ENCODE results near the gene PACS2. TPM values are rescaled to one million over a fixed set of nuclear protein-coding genes. Genes with fewer than 3 reads are reported as not detected.
A peak's percentile ranks its signal among the peaks of the same experiment; 100 is the strongest.

The PACS2 gene
- total RNA-seq, 2 experiments from 2014 or later, result 28.3 to 29.9 TPM

GRCh38 chr14:105346876-105347586 lies 32.5 kb downstream of the PACS2 start:
- no peak overlapping the region for H3K27ac Mint-ChIP-seq
- H3K4me1 Mint-ChIP-seq, result peaks cover under 1% of the 10 kb centered on the region
- CTCF ChIA-PET, result no interaction called here
- POLR2A ChIA-PET, result no interaction called here
- peaks cover 6% of the 10 kb centered on the region for H3K9me3 Mint-ChIP-seq
- no peaks in the 10 kb centered on the region for H3K27me3 Mint-ChIP-seq
- no peak overlapping the region for H3K4me3 Mint-ChIP-seq
- no peaks in the 10 kb centered on the region for H3K36me3 Mint-ChIP-seq (ENCODE audit: low read depth)
- no peak for DNase-seq

DNA sequence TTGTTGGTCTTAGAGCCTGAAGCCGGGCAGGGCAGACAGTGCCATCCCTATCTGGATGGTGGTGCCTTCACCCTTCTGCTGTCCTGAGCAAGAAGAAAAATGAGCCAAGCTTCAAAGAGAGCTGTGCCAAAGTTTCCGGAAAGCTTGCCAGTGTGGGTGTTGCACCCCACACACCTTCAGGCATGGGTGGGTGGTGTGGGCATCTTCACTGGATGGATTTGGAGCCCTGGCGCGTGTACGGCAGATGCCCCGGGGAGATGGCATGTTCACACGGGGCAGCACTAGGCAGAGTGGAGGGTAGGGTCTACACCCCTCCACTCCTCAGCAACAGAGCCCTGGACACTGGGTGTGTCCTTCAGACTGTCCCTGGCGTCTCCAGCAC lies 33.0 kb downstream of the PACS2 start:
- Mint-ChIP-seq H3K4me1 (peaks cover 1% of the 10 kb centered on the region), H3K27me3 (no peaks in the 10 kb centered on the region), H3K9me3 (peaks cover 6% of the 10 kb centered on the region), H3K4me3 (no peak overlapping the region), H3K36me3 (ENCODE audit: low read depth) (no peaks in the 10 kb centered on the region), H3K27ac (no peak overlapping the region)
- ChIA-PET POLR2A (no interaction called here), CTCF (no interaction called here)
- DNase-seq, result no peak

- ChIA-PET CTCF (no interaction called here), POLR2A (no interaction called here)
- Mint-ChIP-seq H3K4me3 (no peak overlapping the region), H3K4me1 (peaks cover 1% of the 10 kb centered on the region), H3K27me3 (no peaks in the 10 kb centered on the region), H3K36me3 (ENCODE audit: low read depth) (no peaks in the 10 kb centered on the region), H3K9me3 (peaks cover 6% of the 10 kb centered on the region), H3K27ac (no peak overlapping the region)
- no peak for DNase-seq
Measured at GRCh38 chr14:105348169-105348944, 33.8 kb downstream of the PACS2 start.

DNA sequence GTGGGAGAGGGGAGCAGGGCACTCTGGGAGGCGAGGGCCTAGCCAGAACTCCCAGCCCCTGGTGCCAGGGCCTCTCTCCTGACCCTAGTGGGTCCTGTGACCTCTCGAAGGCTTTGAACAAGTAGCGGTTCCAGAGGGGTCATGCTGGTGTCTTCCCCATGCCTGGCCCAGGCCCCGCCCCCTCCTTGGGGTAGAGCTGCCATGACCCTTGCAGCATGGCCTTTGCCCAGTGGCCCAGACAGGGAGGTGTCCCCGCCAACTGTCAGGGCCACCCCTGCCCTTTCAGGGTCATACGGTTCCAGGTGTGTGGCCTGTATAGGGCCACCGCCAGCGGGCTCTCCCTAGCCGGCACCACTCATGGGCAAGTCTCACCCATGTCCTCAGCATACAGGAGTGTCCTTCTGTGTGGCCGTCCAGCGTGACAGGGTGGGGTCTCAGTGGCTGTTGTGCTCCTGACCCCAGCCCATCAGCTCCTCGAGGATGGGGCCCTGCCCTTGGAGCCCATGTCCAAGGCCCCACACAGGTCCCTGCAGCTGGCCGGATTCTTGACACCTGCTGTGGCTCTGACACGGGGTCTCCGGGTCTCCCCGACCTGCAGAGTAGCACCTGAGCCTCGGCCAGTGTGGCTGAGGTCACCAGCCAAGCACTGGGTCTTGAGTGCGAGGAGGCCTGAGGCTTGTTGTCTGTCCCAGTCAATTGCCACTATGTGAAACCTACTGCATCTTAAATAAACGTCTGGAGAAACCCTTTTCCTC lies 34.6 kb downstream of the PACS2 start:
- ChIA-PET CTCF (no interaction called here), POLR2A (no interaction called here)
- Mint-ChIP-seq H3K4me1 (peaks cover 1% of the 10 kb centered on the region), H3K27me3 (no peaks in the 10 kb centered on the region), H3K4me3 (no peak overlapping the region), H3K36me3 (ENCODE audit: low read depth) (no peaks in the 10 kb centered on the region), H3K27ac (no peak overlapping the region), H3K9me3 (peaks cover 6% of the 10 kb centered on the region)
- no peak for DNase-seq

GRCh38 chr14:105349992-105350391 lies 35.4 kb downstream of the PACS2 start:
- no peak for DNase-seq
- H3K4me1 Mint-ChIP-seq, result peaks cover 1% of the 10 kb centered on the region
- no peak overlapping the region for H3K27ac Mint-ChIP-seq
- no peaks in the 10 kb centered on the region for H3K27me3 Mint-ChIP-seq
- H3K36me3 Mint-ChIP-seq (ENCODE audit: low read depth), result no peaks in the 10 kb centered on the region
- CTCF ChIA-PET, result no interaction called here
- POLR2A ChIA-PET, result no interaction called here
- peaks cover 6% of the 10 kb centered on the region for H3K9me3 Mint-ChIP-seq
- no peak overlapping the region for H3K4me3 Mint-ChIP-seq

DNA sequence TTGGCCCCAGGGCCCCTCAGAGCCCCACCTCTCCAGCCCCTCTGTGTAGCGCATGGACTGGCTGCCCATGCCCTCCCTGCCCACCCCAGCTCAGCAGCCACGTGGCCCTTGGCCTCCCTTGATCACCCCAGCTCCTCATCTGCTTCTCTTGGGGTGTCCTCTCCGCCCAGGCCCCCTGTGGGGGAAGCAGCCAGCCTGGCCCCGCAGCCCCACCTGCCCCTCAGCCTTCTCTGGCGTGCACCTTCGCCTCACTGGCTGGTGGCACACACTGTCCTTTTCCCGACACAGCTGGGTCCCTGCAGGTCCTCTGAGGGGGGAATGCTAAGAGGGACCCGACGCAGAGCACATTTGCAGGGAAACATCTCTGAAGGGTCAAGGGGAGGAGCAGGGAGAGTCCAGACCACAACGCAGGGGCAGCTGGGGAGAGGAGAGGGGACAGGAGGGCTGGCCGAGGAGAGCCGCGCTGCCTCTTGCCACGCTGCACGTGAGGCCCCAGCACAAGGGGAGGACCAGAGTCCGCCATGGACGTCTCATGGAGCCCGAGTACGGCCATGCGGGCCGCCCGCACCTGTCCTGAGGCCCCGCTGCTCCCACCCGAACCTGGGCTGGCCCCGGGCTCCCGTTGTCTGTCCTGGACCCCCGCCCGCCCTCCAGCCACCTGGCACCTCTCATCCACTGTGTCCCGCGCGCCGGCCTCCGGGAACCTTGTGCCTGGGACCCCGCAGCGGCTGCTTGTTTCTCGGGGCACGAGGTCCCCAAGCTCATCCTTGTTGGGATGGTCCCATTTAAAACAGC lies 36.1 kb downstream of the PACS2 start:
- POLR2A ChIA-PET, result no interaction called here
- Mint-ChIP-seq H3K27me3 (no peaks in the 10 kb centered on the region), H3K27ac (no peak overlapping the region), H3K9me3 (peaks cover 1% of the 10 kb centered on the region), H3K4me3 (no peak overlapping the region), H3K36me3 (ENCODE audit: low read depth) (no peaks in the 10 kb centered on the region), H3K4me1 (peaks cover 1% of the 10 kb centered on the region)
- no peak for DNase-seq
- CTCF ChIA-PET, result interaction anchor here (0.7 to 1.7 kb wide), 2 partner anchors 156 to 260 kb away, joined by 3 to 9 read pairs; no protein-coding TSS in a partner anchor

DNA sequence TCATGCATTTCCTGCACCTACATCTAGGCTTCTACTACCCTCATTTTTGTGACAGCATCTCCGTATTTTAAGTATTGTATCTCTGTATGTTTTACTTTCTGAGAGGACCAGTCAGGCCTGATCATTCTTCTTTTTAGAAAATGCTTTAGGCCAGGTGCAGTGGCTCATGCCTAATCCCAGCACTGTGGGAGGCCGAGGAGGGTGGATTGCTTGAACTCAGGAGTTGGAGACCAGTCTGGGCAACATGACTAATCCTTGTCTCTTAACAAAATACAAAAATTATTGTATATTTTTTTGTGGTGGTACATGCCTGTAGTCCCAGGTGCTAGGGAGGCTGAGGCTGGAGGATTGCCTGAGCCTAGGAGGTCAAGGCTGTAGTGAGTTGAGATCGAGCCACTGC lies 36.9 kb downstream of the PACS2 start:
- no peak overlapping the region for H3K27ac Mint-ChIP-seq
- peaks cover 1% of the 10 kb centered on the region for H3K4me1 Mint-ChIP-seq
- CTCF ChIA-PET, result interaction anchor here (0.7 to 1.7 kb wide), 20 partner anchors 12 to 376 kb away, joined by 3 to 12 read pairs (median 4); partner anchors contain the start of gene BTBD6
- no peak overlapping the region for H3K4me3 Mint-ChIP-seq
- DNase-seq, result no peak
- no peaks in the 10 kb centered on the region for H3K27me3 Mint-ChIP-seq
- no peaks in the 10 kb centered on the region for H3K36me3 Mint-ChIP-seq (ENCODE audit: low read depth)
- H3K9me3 Mint-ChIP-seq, result no peaks in the 10 kb centered on the region
- POLR2A ChIA-PET, result no interaction called here

DNA sequence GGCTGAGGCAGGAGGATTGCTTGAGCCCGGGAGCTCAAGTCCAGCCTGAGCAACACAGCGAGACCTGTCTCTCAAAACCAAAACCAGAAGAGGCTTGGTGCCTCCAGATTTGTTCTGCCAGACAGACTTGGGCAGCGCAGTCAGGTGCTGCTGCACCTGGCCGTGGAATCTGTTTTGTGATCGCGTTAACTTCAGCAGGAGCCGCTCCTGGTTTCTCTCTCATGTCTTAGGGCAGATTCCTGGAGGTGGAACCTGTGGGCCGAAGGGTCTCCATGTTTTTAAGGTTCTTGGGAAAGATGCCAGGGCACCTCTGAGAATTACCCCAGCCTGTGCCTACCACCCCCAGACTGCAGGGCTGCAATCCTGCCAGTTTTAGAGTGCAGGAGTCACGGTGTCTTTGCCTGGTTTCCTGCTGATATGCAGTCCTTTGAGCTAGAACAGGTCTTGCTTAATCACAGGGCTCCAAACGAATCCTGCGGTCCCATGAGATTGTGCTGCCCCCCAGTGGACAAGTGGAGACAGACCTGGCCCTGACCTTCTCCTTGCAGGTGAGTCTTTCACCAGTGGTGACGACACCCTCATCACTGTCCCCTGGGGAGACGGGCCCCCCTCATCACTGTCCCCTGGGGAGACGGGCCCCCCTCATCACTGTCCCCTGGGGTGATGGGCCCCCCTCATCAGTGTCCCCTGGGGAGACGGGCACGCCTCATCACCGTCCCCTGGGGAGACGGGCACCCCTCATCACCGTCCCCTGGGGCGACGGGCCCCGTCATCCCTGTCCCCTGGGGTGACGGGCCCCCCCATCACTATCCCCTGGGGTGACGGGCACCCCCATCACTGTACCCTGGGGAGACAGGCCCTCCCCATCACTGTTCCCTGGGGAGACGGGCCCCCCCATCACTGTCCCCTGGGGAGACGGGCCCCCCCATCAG lies 37.6 kb downstream of the PACS2 start:
- Mint-ChIP-seq H3K4me1 (peaks cover 1% of the 10 kb centered on the region), H3K4me3 (no peak overlapping the region), H3K36me3 (ENCODE audit: low read depth) (no peaks in the 10 kb centered on the region), H3K9me3 (no peaks in the 10 kb centered on the region), H3K27me3 (no peaks in the 10 kb centered on the region), H3K27ac (no peak overlapping the region)
- ChIA-PET POLR2A (interaction anchor here (1.0 kb wide), 1 partner anchor 51 kb away, joined by 3 read pairs; no protein-coding TSS in a partner anchor), CTCF (interaction anchor here (0.6 to 1.7 kb wide), 30 partner anchors 10 to 377 kb away, joined by 3 to 12 read pairs (median 4); partner anchors contain the start of gene BTBD6)
- DNase-seq, result peak; percentile 91

DNA sequence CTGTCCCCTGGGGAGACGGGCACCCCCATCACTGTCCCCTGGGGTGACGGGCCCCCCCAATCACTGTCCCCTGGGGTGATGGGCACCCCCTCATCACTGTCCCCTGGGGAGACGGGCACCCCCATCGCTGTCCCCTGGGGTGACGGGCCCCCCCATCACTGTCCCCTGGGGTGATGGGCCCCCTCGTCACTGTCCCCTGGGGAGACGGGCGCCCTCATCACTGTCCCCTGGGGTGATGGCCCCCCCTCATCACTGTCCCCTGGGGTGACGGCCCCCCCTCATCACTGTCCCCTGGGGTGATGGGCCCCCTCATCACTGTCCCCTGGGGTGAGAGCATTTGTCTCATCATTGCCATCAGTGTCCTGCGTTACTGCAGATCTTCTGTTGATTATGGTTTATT lies 38.6 kb downstream of the PACS2 start:
- CTCF ChIA-PET, result no interaction called here
- Mint-ChIP-seq H3K27ac (no peak overlapping the region), H3K27me3 (no peaks in the 10 kb centered on the region), H3K4me3 (no peak overlapping the region), H3K36me3 (ENCODE audit: low read depth) (no peaks in the 10 kb centered on the region), H3K9me3 (no peaks in the 10 kb centered on the region), H3K4me1 (peaks cover 1% of the 10 kb centered on the region)
- POLR2A ChIA-PET, result no interaction called here
- no peak for DNase-seq

DNA sequence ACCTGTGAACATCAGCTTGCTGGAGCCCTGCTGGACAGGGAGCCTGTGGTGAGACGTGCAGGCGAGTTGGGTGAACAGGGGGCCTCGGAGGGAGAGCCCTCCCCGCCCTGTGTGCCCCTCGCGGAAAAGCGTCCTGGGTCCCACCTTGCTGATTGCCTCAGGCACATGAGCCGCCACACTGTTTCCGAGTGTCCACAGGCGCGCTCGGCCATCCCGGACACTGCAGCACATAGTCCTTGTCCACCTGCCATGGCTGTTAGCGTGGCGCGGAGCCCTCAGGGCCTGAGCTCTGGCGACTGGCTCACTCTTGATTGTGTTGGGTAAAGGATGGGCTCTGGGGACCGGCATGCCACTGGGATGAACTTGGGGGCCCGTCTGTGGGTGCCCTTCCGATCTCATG lies 40.0 kb downstream of the PACS2 start:
- Mint-ChIP-seq H3K27me3 (no peaks in the 10 kb centered on the region), H3K9me3 (no peaks in the 10 kb centered on the region), H3K36me3 (ENCODE audit: low read depth) (no peaks in the 10 kb centered on the region), H3K27ac (no peak overlapping the region), H3K4me3 (no peak overlapping the region), H3K4me1 (peaks cover 1% of the 10 kb centered on the region)
- ChIA-PET POLR2A (no interaction called here), CTCF (no interaction called here)
- no peak for DNase-seq

DNA sequence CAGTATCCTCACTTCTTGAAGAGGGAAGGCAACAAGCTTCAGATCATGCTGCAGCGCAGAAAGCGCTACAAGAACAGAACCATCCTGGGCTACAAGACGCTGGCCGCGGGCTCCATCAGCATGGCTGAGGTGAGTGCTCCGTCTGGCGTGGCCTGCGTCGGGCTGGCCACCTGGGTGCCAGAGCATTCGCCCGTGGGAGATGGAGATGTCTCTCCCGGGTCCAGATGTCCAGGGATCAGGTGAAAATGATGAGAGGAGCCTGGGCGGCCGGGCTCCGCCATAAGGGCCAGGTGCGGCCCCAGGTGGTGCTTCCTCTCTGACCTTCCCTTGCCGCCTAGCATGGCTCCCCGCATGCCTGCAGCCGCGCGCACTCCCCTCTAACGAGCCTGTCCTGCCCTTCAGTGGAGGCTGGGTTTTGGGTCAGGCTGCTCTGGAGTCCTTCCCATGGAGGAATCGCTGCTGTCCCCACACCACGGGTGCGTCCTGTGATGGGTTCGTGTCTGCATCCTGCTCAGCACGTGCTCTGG lies 40.6 kb downstream of the PACS2 start:
- Mint-ChIP-seq H3K36me3 (ENCODE audit: low read depth) (no peaks in the 10 kb centered on the region), H3K9me3 (no peaks in the 10 kb centered on the region), H3K4me1 (peaks cover 1% of the 10 kb centered on the region), H3K4me3 (no peak overlapping the region), H3K27ac (no peak overlapping the region), H3K27me3 (no peaks in the 10 kb centered on the region)
- ChIA-PET POLR2A (no interaction called here), CTCF (no interaction called here)
- DNase-seq, result no peak

Data from activated CD4-positive, alpha-beta memory T cell treated with anti-CD3 and anti-CD28 coated beads, Interleukin-2, amount 10 ng/mL, durations not matched to agents 7 days and 5 days (primary cell).